Measurements from ENCODE around the gene FLACC1. TPM values are rescaled to one million over a fixed set of nuclear protein-coding genes. Genes with fewer than 3 reads are reported as not detected.

The FLACC1 gene
- total RNA-seq, 1 donor from 2014 or later = 0.26 TPM

GRCh38 chr2:201273330-201273983 lies 83.7 kb downstream of the FLACC1 start:
- DNase-seq (ENCODE audit: low read depth) (no peak), FAIRE-seq (no peak)
- Histone ChIP-seq H3K27me3 (ENCODE audit: control insufficient read depth, insufficient read depth, low read length) (no peaks in the 10 kb centered on the region), H3K36me3 (ENCODE audit: control insufficient read depth, insufficient read depth, low read length) (peaks cover 15% of the 10 kb centered on the region), H3K4me3 (ENCODE audit: low read depth, low read length) (no peak overlapping the region)
- TF ChIP-seq CTCF (IDR thresholded peaks at IDR 0.05; ENCODE audit: insufficient read depth, low read length, severe bottlenecking) = no peak

- Histone ChIP-seq H3K4me3 (ENCODE audit: low read depth, low read length) (no peak overlapping the region), H3K36me3 (ENCODE audit: control insufficient read depth, insufficient read depth, low read length) (peaks cover 14% of the 10 kb centered on the region), H3K27me3 (ENCODE audit: control insufficient read depth, insufficient read depth, low read length) (no peaks in the 10 kb centered on the region)
- TF ChIP-seq CTCF (IDR thresholded peaks at IDR 0.05; ENCODE audit: insufficient read depth, low read length, severe bottlenecking) = no peak
- FAIRE-seq = peak; percentile 87
- DNase-seq (ENCODE audit: low read depth) = no peak
Observed at GRCh38 chr2:201271917-201272316, 85.2 kb downstream of the FLACC1 start.

GRCh38 chr2:201270293-201271001 lies 86.7 kb downstream of the FLACC1 start:
- no peak for FAIRE-seq
- peaks cover 12% of the 10 kb centered on the region for H3K36me3 ChIP-seq (ENCODE audit: control insufficient read depth, insufficient read depth, low read length)
- DNase-seq (ENCODE audit: low read depth) = no peak
- TF ChIP-seq CTCF (IDR thresholded peaks at IDR 0.05; ENCODE audit: insufficient read depth, low read length, severe bottlenecking) = no peak
- H3K4me3 ChIP-seq (ENCODE audit: low read depth, low read length) = no peak overlapping the region
- H3K27me3 ChIP-seq (ENCODE audit: control insufficient read depth, insufficient read depth, low read length) = no peaks in the 10 kb centered on the region

GRCh38 chr2:201269764-201270163 lies 87.4 kb downstream of the FLACC1 start:
- FAIRE-seq = no peak
- Histone ChIP-seq H3K4me3 (ENCODE audit: low read depth, low read length) (no peak overlapping the region), H3K27me3 (ENCODE audit: control insufficient read depth, insufficient read depth, low read length) (no peaks in the 10 kb centered on the region), H3K36me3 (ENCODE audit: control insufficient read depth, insufficient read depth, low read length) (peaks cover 12% of the 10 kb centered on the region)
- DNase-seq (ENCODE audit: low read depth) = no peak
- no peak for TF ChIP-seq CTCF (IDR thresholded peaks at IDR 0.05; ENCODE audit: insufficient read depth, low read length, severe bottlenecking)

- Histone ChIP-seq H3K4me3 (ENCODE audit: low read depth, low read length) (no peak overlapping the region), H3K27me3 (ENCODE audit: control insufficient read depth, insufficient read depth, low read length) (no peaks in the 10 kb centered on the region), H3K36me3 (ENCODE audit: control insufficient read depth, insufficient read depth, low read length) (peaks cover 8% of the 10 kb centered on the region)
- no peak for FAIRE-seq
- TF ChIP-seq CTCF (IDR thresholded peaks at IDR 0.05; ENCODE audit: insufficient read depth, low read length, severe bottlenecking) = no peak
- no peak for DNase-seq (ENCODE audit: low read depth)
Observed at GRCh38 chr2:201267278-201268030, 89.7 kb downstream of the FLACC1 start.

All from bronchial epithelial cell (primary cell).